Measurements from ENCODE around the gene NAA15. TPM values are rescaled to one million over a fixed set of nuclear protein-coding genes. Genes with fewer than 3 reads are reported as not detected.

Gene NAA15
- 41.1 TPM for total RNA-seq

GRCh38 chr4:139301113-139301820 lies at the start of gene NAA15:
NAA15 (plus strand) TSS chr4:139301505; CDS start chr4:139301778, 273 bp downstream.

GRCh38 chr4:139279760-139280620 lies 21.3 kb upstream of the NAA15 start, which contains the start of gene MGARP:
MGARP (minus strand) TSS chr4:139280225; CDS start chr4:139280158, 67 bp downstream.

DNA sequence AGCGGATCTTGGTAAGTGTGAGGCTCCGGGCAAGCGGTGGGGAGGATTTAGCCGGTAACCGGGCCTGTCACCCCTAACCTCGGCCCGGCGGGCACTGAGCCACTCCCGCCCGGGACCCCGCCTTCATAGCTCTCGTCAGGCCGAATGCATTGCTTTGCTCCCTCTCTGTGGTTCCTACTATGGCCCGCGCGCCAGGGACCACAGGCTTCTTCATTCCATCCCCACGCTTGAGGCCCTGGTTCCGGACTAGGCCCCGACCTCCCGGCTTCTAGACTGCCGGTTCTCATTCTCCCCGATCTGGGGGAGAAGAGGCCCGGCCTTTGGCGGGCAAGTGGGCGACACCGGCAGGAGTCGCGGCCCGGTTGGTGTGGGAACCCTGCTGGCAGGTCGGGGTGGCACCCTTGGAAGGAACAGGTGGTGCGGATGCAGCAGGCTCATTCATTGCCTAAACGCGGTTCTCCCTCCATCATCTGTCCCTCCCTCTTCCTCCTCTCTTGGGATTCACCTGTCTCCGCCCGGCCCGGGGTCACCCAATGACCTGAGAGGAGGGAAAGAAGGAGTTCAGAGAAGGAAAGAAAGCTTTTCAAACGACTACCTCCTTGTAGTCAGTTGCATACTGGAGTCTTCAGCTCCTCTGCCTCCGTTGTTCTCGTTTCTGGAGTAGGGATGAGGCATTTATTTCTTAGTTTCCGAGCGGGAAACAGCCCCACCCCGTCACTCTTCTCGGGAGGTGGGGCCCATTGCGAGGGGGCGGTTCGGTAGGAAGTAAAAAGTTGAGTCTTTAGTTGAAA lies 711 bp downstream of the NAA15 start, which contains the start of gene NDUFC1:
NDUFC1 (minus strand) TSS at position 657 of the 791 bp plus-strand sequence. CDS start 6,679 bp downstream, outside the sequence.

DNA sequence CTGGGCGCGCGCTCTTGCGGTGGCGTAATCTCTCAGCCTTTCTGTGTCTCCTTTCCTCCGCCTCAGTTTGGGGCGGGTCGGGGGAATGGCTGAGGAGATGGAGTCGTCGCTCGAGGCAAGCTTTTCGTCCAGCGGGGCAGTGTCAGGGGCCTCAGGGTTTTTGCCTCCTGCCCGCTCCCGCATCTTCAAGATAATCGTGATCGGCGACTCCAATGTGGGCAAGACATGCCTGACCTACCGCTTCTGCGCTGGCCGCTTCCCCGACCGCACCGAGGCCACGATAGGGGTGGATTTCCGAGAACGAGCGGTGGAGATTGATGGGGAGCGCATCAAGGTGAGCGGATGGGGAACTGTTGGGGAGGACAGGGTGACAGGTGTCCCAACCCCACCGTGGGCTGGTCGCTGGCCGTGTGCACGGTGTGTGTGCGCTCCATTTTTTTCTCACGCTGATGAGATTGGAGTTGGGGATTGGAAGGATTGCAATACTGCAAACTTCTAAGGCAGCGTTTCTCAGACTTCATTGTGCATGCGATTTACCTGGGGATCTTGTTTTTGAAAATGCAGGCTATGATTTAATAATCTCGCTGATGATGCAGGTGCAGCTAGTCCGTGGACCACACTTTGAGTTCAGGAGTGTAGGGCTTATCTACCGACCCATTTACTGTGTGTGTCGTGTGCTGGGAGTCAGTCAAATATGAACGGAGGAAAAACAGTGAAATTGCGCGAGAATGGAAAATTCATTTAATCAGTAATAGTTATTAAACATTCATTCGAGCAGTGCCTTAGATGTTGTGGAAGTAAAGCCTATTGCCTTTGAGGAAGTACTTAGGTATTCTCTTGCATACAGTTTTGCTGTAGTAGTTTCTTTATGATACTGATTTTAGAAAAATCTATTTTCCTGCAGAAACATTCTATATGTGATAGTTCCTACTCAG lies 153.1 kb downstream of the NAA15 start, which contains the start of gene RAB33B:
RAB33B (plus strand) TSS at position 11 of the 935 bp plus-strand sequence; CDS start at position 86, 75 bp downstream.

Small RNAs within 50 kb of the gene (small RNA-seq; reads per million reads assigned to genes)
- gene RF01225 (not detected), gene RNU6-1074P (not detected), gene RNU6-1214P (not detected)

Other genes starting within 250 kb of the NAA15 start
- gene ELF2, start 124.3 kb upstream of the NAA15 start, total RNA-seq: 79.8 TPM
- 0.46 TPM for gene MGARP, start 21.3 kb upstream of the NAA15 start, total RNA-seq
- 50.7 TPM for gene NDUFC1, start 972 bp downstream of the NAA15 start, total RNA-seq
- 38.5 TPM for gene RAB33B, start 152.6 kb downstream of the NAA15 start, total RNA-seq